Astrocyte (in vitro differentiated cells and primary cell): ENCODE data around the gene TRAM2. TPM values are rescaled to one million over a fixed set of nuclear protein-coding genes. Genes with fewer than 3 reads are reported as not detected.

Source experiments
- DNase-seq: peaks from one replicate; pipeline ENCODE4 v3.0.0-alpha.2; 2010; ENCODE audit warnings: low read depth
- FAIRE-seq: peaks from 2 replicates; lab custom pipeline; 2011; peaks lifted over from hg19 to GRCh38; lab: Jason Lieb, UNC
- H2AFZ ChIP-seq: 2 replicates; pipeline ENCODE4 v1.6.0; 2012; ENCODE audit warnings: low read depth, low read length, inconsistent platforms
- H3K27ac ChIP-seq: 2 replicates; pipeline ENCODE4 v1.5.1; 2011; ENCODE audit warnings: low read depth, low read length, inconsistent platforms
- H3K27me3 ChIP-seq: 2 replicates; pipeline ENCODE4 v1.6.0; 2011; ENCODE audit warnings: low read length, inconsistent platforms; ENCODE audit not compliant: insufficient read depth
- H3K36me3 ChIP-seq: 2 replicates; pipeline ENCODE4 v1.5.1; 2011; ENCODE audit warnings: low read length, inconsistent platforms; ENCODE audit not compliant: insufficient read depth
- H3K4me1 ChIP-seq: 2 replicates; pipeline ENCODE4 v1.5.1; 2011; ENCODE audit warnings: low read length, inconsistent platforms; ENCODE audit not compliant: insufficient read depth
- H3K4me2 ChIP-seq: 2 replicates; pipeline ENCODE4 v1.6.0; 2012; ENCODE audit warnings: low read length, inconsistent platforms
- H3K4me3 ChIP-seq: 2 replicates; pipeline ENCODE4 v1.5.1; 2011; ENCODE audit warnings: low read depth, mild to moderate bottlenecking, low read length, inconsistent platforms; ENCODE audit not compliant: insufficient read depth
- H3K79me2 ChIP-seq: 2 replicates; pipeline ENCODE4 v1.6.0; 2012; ENCODE audit warnings: mild to moderate bottlenecking, low read length, inconsistent platforms; ENCODE audit not compliant: insufficient read depth
- H3K9ac ChIP-seq: 2 replicates; pipeline ENCODE4 v1.6.0; 2012; ENCODE audit warnings: mild to moderate bottlenecking, low read length, inconsistent platforms
- H3K9me3 ChIP-seq: 2 replicates; pipeline ENCODE4 v1.5.1; 2012; ENCODE audit warnings: low read depth, mild to moderate bottlenecking, low read length, inconsistent platforms; ENCODE audit not compliant: insufficient read depth
- H4K20me1 ChIP-seq: 2 replicates; pipeline ENCODE4 v1.6.0; 2012; ENCODE audit warnings: low read length, inconsistent platforms; ENCODE audit not compliant: insufficient read depth
- H3K27ac Mint-ChIP-seq: one replicate; pipeline ENCODE4 v1.8.0; 2021; ENCODE audit warnings: mild to moderate bottlenecking, mixed read lengths; ENCODE audit not compliant: unreplicated experiment
- H3K27me3 Mint-ChIP-seq: one replicate; pipeline ENCODE4 v1.8.0; 2021; ENCODE audit warnings: low read depth, mixed read lengths; ENCODE audit not compliant: unreplicated experiment
- H3K36me3 Mint-ChIP-seq: one replicate; pipeline ENCODE4 v1.8.0; 2021; ENCODE audit warnings: low read depth, mixed read lengths; ENCODE audit not compliant: unreplicated experiment
- H3K4me1 Mint-ChIP-seq: one replicate; pipeline ENCODE4 v1.8.0; 2021; ENCODE audit warnings: low read depth, mixed read lengths; ENCODE audit not compliant: unreplicated experiment
- H3K4me3 Mint-ChIP-seq: one replicate; pipeline ENCODE4 v1.8.0; 2021; ENCODE audit warnings: mild to moderate bottlenecking, moderate library complexity, mixed read lengths; ENCODE audit not compliant: unreplicated experiment
- H3K9me3 Mint-ChIP-seq: one replicate; pipeline ENCODE4 v1.8.0; 2021; ENCODE audit warnings: mild to moderate bottlenecking, mixed read lengths; ENCODE audit not compliant: unreplicated experiment
- EZH2 ChIP-seq: IDR thresholded peaks from 2 replicates; pipeline ENCODE4 v1.6.1; 2012; ENCODE audit warnings: mild to moderate bottlenecking, low read length, inconsistent platforms; ENCODE audit not compliant: insufficient read depth
- total RNA-seq: library from RNA; stranded (reverse); gene quantifications from 2 replicates; pipeline ENCODE4 v1.2.1, GENCODE V29; 2021
- TF ChIP-seq, protein P1 (sequence below): IDR thresholded peaks from 2 replicates; pipeline ENCODE4 v1.5.1; 2011; ENCODE audit warnings: low read depth, mild to moderate bottlenecking, inconsistent platforms, low read length, moderate library complexity; ENCODE audit not compliant: insufficient read depth

The TRAM2 gene
- total RNA-seq, 1 donor from 2014 or later = 93.4 TPM

DNA sequence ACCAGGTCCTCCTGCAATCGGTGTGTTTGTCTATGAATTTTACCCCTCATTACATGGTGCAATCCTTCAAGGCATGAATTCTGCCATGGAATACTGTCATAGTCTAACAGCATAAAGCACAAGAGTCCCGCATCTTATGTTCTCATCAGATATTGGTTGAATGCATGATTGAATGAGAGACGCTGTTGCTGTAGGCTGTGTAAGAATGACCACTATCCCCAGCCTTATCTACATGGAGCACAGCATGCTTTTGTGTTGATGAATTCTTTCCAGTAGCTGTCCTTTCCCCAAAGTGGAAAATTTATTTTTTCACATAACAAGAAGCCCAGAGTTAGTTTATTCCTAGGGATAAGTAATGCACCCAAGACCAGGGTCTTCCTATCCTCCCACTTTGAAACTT, 5.6 kb upstream of the TRAM2 start:
- FAIRE-seq = no peak
- H3K36me3 Mint-ChIP-seq = peaks cover 5% of the 10 kb centered on the region

GRCh38 chr6:52580905-52581304, 4.0 kb upstream of the TRAM2 start:
- peaks cover 7% of the 10 kb centered on the region for H4K20me1 ChIP-seq
- H3K36me3 ChIP-seq = no peaks in the 10 kb centered on the region
- H3K4me2 ChIP-seq = no peak overlapping the region
- H3K9me3 ChIP-seq = no peaks in the 10 kb centered on the region
- H3K27me3 Mint-ChIP-seq = no peaks in the 10 kb centered on the region
- TF ChIP-seq, protein P1, sequence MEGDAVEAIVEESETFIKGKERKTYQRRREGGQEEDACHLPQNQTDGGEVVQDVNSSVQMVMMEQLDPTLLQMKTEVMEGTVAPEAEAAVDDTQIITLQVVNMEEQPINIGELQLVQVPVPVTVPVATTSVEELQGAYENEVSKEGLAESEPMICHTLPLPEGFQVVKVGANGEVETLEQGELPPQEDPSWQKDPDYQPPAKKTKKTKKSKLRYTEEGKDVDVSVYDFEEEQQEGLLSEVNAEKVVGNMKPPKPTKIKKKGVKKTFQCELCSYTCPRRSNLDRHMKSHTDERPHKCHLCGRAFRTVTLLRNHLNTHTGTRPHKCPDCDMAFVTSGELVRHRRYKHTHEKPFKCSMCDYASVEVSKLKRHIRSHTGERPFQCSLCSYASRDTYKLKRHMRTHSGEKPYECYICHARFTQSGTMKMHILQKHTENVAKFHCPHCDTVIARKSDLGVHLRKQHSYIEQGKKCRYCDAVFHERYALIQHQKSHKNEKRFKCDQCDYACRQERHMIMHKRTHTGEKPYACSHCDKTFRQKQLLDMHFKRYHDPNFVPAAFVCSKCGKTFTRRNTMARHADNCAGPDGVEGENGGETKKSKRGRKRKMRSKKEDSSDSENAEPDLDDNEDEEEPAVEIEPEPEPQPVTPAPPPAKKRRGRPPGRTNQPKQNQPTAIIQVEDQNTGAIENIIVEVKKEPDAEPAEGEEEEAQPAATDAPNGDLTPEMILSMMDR = no peak
- TF ChIP-seq EZH2 = no peak
- no peak overlapping the region for H3K27ac ChIP-seq
- no peak for FAIRE-seq
- H3K27ac Mint-ChIP-seq = no peak overlapping the region
- H3K27me3 ChIP-seq = no peaks in the 10 kb centered on the region
- peaks cover 19% of the 10 kb centered on the region for H3K79me2 ChIP-seq
- no peak overlapping the region for H3K4me3 Mint-ChIP-seq
- H3K36me3 Mint-ChIP-seq = peaks cover 5% of the 10 kb centered on the region
- H3K4me1 Mint-ChIP-seq = peaks cover 3% of the 10 kb centered on the region
- no peak overlapping the region for H2AFZ ChIP-seq
- H3K4me3 ChIP-seq = no peak overlapping the region
- H3K9me3 Mint-ChIP-seq = peaks cover 5% of the 10 kb centered on the region
- no peak overlapping the region for H3K9ac ChIP-seq
- no peak for DNase-seq
- H3K4me1 ChIP-seq = peaks cover 8% of the 10 kb centered on the region

More for the DNA sequence above, 5.6 kb upstream of the TRAM2 start:
- H3K4me2 ChIP-seq = no peak overlapping the region
- peaks cover 5% of the 10 kb centered on the region for H3K9me3 Mint-ChIP-seq
- H3K4me1 ChIP-seq = peaks cover 7% of the 10 kb centered on the region
- no peak overlapping the region for H3K9ac ChIP-seq
- H3K27ac Mint-ChIP-seq = no peak overlapping the region
- peaks cover 1% of the 10 kb centered on the region for H3K4me1 Mint-ChIP-seq
- H3K27me3 Mint-ChIP-seq = no peaks in the 10 kb centered on the region
- no peak for DNase-seq
- no peak overlapping the region for H3K4me3 ChIP-seq
- no peak overlapping the region for H3K4me3 Mint-ChIP-seq
- no peaks in the 10 kb centered on the region for H3K36me3 ChIP-seq
- no peaks in the 10 kb centered on the region for H3K27me3 ChIP-seq
- H3K79me2 ChIP-seq = peaks cover 7% of the 10 kb centered on the region
- H2AFZ ChIP-seq = no peak overlapping the region
- no peak overlapping the region for H3K27ac ChIP-seq
- TF ChIP-seq EZH2 = no peak
- TF ChIP-seq, protein P1 = no peak
- H3K9me3 ChIP-seq = no peaks in the 10 kb centered on the region
- no peaks in the 10 kb centered on the region for H4K20me1 ChIP-seq

DNA sequence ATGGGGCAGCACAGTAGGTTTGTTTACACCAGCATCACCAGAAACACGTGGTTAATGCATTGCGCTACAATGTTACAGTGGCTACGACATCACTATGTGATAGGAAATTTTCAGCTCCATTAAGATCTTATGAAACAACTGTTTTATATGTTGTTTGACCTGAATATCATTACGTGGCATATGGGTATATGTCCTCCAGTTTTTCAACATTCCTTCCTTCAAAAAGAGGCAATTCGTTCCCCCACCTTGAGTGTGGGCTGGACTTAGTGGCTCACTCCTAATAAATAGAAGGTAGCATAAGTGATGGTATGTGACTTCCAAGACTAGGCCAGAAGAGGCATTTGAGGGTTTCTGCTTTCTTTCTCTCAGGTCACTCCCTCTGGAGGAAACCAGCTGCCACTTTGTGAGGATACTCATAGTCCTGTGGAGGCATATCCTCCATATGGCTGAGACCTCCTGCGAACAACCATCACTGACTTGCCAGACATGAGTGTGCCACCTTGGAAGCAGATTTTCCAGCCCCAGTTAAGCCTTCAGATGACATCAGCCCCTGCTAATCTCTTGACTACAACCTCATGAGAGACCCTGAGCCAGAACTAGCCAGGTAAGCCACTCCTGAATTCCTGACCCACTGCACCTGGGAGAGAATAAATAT, 2.3 kb upstream of the TRAM2 start:
- no peak overlapping the region for H3K27ac Mint-ChIP-seq

More for the DNA sequence above, 2.3 kb upstream of the TRAM2 start:
- peaks cover 5% of the 10 kb centered on the region for H3K9me3 Mint-ChIP-seq
- peaks cover 16% of the 10 kb centered on the region for H3K4me1 Mint-ChIP-seq
- no peak for DNase-seq
- no peaks in the 10 kb centered on the region for H3K36me3 ChIP-seq
- peaks cover 24% of the 10 kb centered on the region for H4K20me1 ChIP-seq
- H3K9me3 ChIP-seq = no peaks in the 10 kb centered on the region
- no peak overlapping the region for H3K9ac ChIP-seq
- no peak overlapping the region for H3K27ac ChIP-seq
- no peak overlapping the region for H3K4me3 ChIP-seq
- no peak overlapping the region for H2AFZ ChIP-seq
- FAIRE-seq = no peak
- no peaks in the 10 kb centered on the region for H3K27me3 ChIP-seq
- no peaks in the 10 kb centered on the region for H3K27me3 Mint-ChIP-seq
- TF ChIP-seq EZH2 = no peak
- TF ChIP-seq, protein P1 = no peak
- peaks cover 20% of the 10 kb centered on the region for H3K4me1 ChIP-seq
- peaks cover 9% of the 10 kb centered on the region for H3K36me3 Mint-ChIP-seq
- H3K79me2 ChIP-seq = peaks cover 37% of the 10 kb centered on the region
- H3K4me2 ChIP-seq = no peak overlapping the region
- no peak overlapping the region for H3K4me3 Mint-ChIP-seq
